NB4 (cell line): Measurements from ENCODE around the gene LRRC28.

Experiments used
- CTCF ChIP-seq: IDR thresholded peaks from one replicate; pipeline ENCODE4 v1.5.1; 2012; ENCODE audit warnings: low read depth, low read length
- MAX ChIP-seq: IDR thresholded peaks from 2 replicates; pipeline ENCODE4 v1.6.1; 2011; ENCODE audit warnings: low read depth, low read length
- POLR2A ChIP-seq: IDR thresholded peaks from 2 replicates; pipeline ENCODE4 v1.6.1; 2011; ENCODE audit warnings: mild to moderate bottlenecking; ENCODE audit not compliant: insufficient read length; ENCODE audit errors: extremely low read depth

- no peak for TF ChIP-seq CTCF
- TF ChIP-seq MAX = no peak
- TF ChIP-seq POLR2A = no peak
Measured at GRCh38 chr15:99275061-99275460, 23.8 kb downstream of the LRRC28 start.
